ENCODE measurements around the gene SYNDIG1.
A peak's percentile ranks its signal among the peaks of the same experiment; 100 is the strongest.

Gene SYNDIG1

GRCh38 chr20:24460712-24461111 lies 8.7 kb upstream of the SYNDIG1 start:
- peaks cover 0 to 16% of the 10 kb centered on the region in 2 donors for H3K27me3 ChIP-seq (ENCODE audit: control insufficient read depth in 1 of 2, insufficient read depth in 2 of 2, low read length in 2 of 2)
- H3K27ac ChIP-seq (ENCODE audit: low read depth, low read length) = no peak overlapping the region
- H3K9ac ChIP-seq (ENCODE audit: low read length) = no peak overlapping the region
- H3K4me3 ChIP-seq (ENCODE audit: low read depth in 1 of 2, low read length in 2 of 2) = no peak overlapping the region
- no peaks in the 10 kb centered on the region for H3K9me3 ChIP-seq (ENCODE audit: low read length)
- H3K36me3 ChIP-seq (ENCODE audit: insufficient read depth, low read length) = no peaks in the 10 kb centered on the region
- peaks cover 8% of the 10 kb centered on the region for H3K4me1 ChIP-seq (ENCODE audit: insufficient read depth, low read length)

- H3K27ac ChIP-seq (ENCODE audit: low read depth, low read length) = no peak overlapping the region
- H3K4me1 ChIP-seq (ENCODE audit: insufficient read depth, low read length) = peaks cover 13% of the 10 kb centered on the region
- no peak overlapping the region for H3K9ac ChIP-seq (ENCODE audit: low read length)
- no peaks in the 10 kb centered on the region for H3K36me3 ChIP-seq (ENCODE audit: insufficient read depth, low read length)
- H3K4me3 ChIP-seq (ENCODE audit: low read depth in 1 of 2, low read length in 2 of 2) = no peak overlapping the region
- H3K27me3 ChIP-seq (ENCODE audit: control insufficient read depth in 1 of 2, insufficient read depth in 2 of 2, low read length in 2 of 2) = peaks cover 0 to 8% of the 10 kb centered on the region in 2 donors
- H3K9me3 ChIP-seq (ENCODE audit: low read length) = no peaks in the 10 kb centered on the region
These were observed 7.6 kb upstream of the SYNDIG1 start for GRCh38 chr20:24461848-24462247.

GRCh38 chr20:24462460-24463010 lies 6.9 kb upstream of the SYNDIG1 start:
- peaks cover 0 to 7% of the 10 kb centered on the region in 2 donors for H3K27me3 ChIP-seq (ENCODE audit: control insufficient read depth in 1 of 2, insufficient read depth in 2 of 2, low read length in 2 of 2)
- no peaks in the 10 kb centered on the region for H3K9me3 ChIP-seq (ENCODE audit: low read length)
- H3K4me1 ChIP-seq (ENCODE audit: insufficient read depth, low read length) = peaks cover 13% of the 10 kb centered on the region
- no peak overlapping the region for H3K4me3 ChIP-seq (ENCODE audit: low read depth in 1 of 2, low read length in 2 of 2)
- no peaks in the 10 kb centered on the region for H3K36me3 ChIP-seq (ENCODE audit: insufficient read depth, low read length)
- H3K27ac ChIP-seq (ENCODE audit: low read depth, low read length) = no peak overlapping the region
- H3K9ac ChIP-seq (ENCODE audit: low read length) = no peak overlapping the region

- H3K4me3 ChIP-seq (ENCODE audit: low read depth in 1 of 2, low read length in 2 of 2) = no peak overlapping the region
- H3K4me1 ChIP-seq (ENCODE audit: insufficient read depth, low read length) = peaks cover 17% of the 10 kb centered on the region
- peaks cover 4 to 11% of the 10 kb centered on the region in 2 donors for H3K27me3 ChIP-seq (ENCODE audit: control insufficient read depth in 1 of 2, insufficient read depth in 2 of 2, low read length in 2 of 2)
These were observed 4.3 kb upstream of the SYNDIG1 start for GRCh38 chr20:24465159-24465558.

GRCh38 chr20:24465730-24466129 lies 3.7 kb upstream of the SYNDIG1 start:
- H3K4me3 ChIP-seq (ENCODE audit: low read depth in 1 of 2, low read length in 2 of 2) = no peak overlapping the region
- peaks cover 8 to 16% of the 10 kb centered on the region in 2 donors for H3K27me3 ChIP-seq (ENCODE audit: control insufficient read depth in 1 of 2, insufficient read depth in 2 of 2, low read length in 2 of 2)
- no peak overlapping the region for H3K27ac ChIP-seq (ENCODE audit: low read depth, low read length)
- H3K36me3 ChIP-seq (ENCODE audit: insufficient read depth, low read length) = no peaks in the 10 kb centered on the region
- peaks cover 22% of the 10 kb centered on the region for H3K4me1 ChIP-seq (ENCODE audit: insufficient read depth, low read length)
- no peak overlapping the region for H3K9ac ChIP-seq (ENCODE audit: low read length)
- no peaks in the 10 kb centered on the region for H3K9me3 ChIP-seq (ENCODE audit: low read length)

More at GRCh38 chr20:24465159-24465558, 4.3 kb upstream of the SYNDIG1 start:
- Histone ChIP-seq H3K9ac (ENCODE audit: low read length) (no peak overlapping the region), H3K36me3 (ENCODE audit: insufficient read depth, low read length) (no peaks in the 10 kb centered on the region), H3K9me3 (ENCODE audit: low read length) (no peaks in the 10 kb centered on the region), H3K27ac (ENCODE audit: low read depth, low read length) (no peak overlapping the region)

- Histone ChIP-seq H3K27ac (ENCODE audit: low read depth, low read length) (no peak overlapping the region), H3K9ac (ENCODE audit: low read length) (no peak overlapping the region), H3K27me3 (ENCODE audit: control insufficient read depth in 1 of 2, insufficient read depth in 2 of 2, low read length in 2 of 2) (peaks cover 33 to 45% of the 10 kb centered on the region in 2 donors), H3K9me3 (ENCODE audit: low read length) (no peaks in the 10 kb centered on the region), H3K4me3 (ENCODE audit: low read depth in 1 of 2, low read length in 2 of 2) (peak overlapping the region in 1 of 2 donors; percentile 45), H3K4me1 (ENCODE audit: insufficient read depth, low read length) (peaks cover 28% of the 10 kb centered on the region), H3K36me3 (ENCODE audit: insufficient read depth, low read length) (no peaks in the 10 kb centered on the region)
These were observed 871 bp upstream of the SYNDIG1 start for GRCh38 chr20:24468401-24469115.

GRCh38 chr20:24469894-24470745 lies 691 bp downstream of the SYNDIG1 start:
- Histone ChIP-seq H3K27ac (ENCODE audit: low read depth, low read length) (no peak overlapping the region), H3K9ac (ENCODE audit: low read length) (no peak overlapping the region), H3K9me3 (ENCODE audit: low read length) (no peaks in the 10 kb centered on the region), H3K4me3 (ENCODE audit: low read depth in 1 of 2, low read length in 2 of 2) (peak overlapping the region; percentile 11 to 51), H3K36me3 (ENCODE audit: insufficient read depth, low read length) (no peaks in the 10 kb centered on the region), H3K27me3 (ENCODE audit: control insufficient read depth in 1 of 2, insufficient read depth in 2 of 2, low read length in 2 of 2) (peaks cover 38 to 58% of the 10 kb centered on the region in 2 donors), H3K4me1 (ENCODE audit: insufficient read depth, low read length) (peaks cover 25% of the 10 kb centered on the region)

GRCh38 chr20:24470746-24471582 lies 1.5 kb downstream of the SYNDIG1 start:
- Histone ChIP-seq H3K4me3 (ENCODE audit: low read depth in 1 of 2, low read length in 2 of 2) (peak overlapping the region in 1 of 2 donors; percentile 51), H3K9ac (ENCODE audit: low read length) (no peak overlapping the region), H3K36me3 (ENCODE audit: insufficient read depth, low read length) (no peaks in the 10 kb centered on the region), H3K27ac (ENCODE audit: low read depth, low read length) (no peak overlapping the region), H3K9me3 (ENCODE audit: low read length) (no peaks in the 10 kb centered on the region), H3K27me3 (ENCODE audit: control insufficient read depth in 1 of 2, insufficient read depth in 2 of 2, low read length in 2 of 2) (peaks cover 42 to 58% of the 10 kb centered on the region in 2 donors), H3K4me1 (ENCODE audit: insufficient read depth, low read length) (peaks cover 18% of the 10 kb centered on the region)

- Histone ChIP-seq H3K27me3 (ENCODE audit: control insufficient read depth in 1 of 2, insufficient read depth in 2 of 2, low read length in 2 of 2) (peaks cover 38 to 58% of the 10 kb centered on the region in 2 donors), H3K4me3 (ENCODE audit: low read depth in 1 of 2, low read length in 2 of 2) (no peak overlapping the region), H3K36me3 (ENCODE audit: insufficient read depth, low read length) (no peaks in the 10 kb centered on the region), H3K9ac (ENCODE audit: low read length) (no peak overlapping the region), H3K9me3 (ENCODE audit: low read length) (no peaks in the 10 kb centered on the region), H3K27ac (ENCODE audit: low read depth, low read length) (no peak overlapping the region), H3K4me1 (ENCODE audit: insufficient read depth, low read length) (peaks cover 15% of the 10 kb centered on the region)
These were observed 3.0 kb downstream of the SYNDIG1 start for GRCh38 chr20:24472426-24472825.

- Histone ChIP-seq H3K27me3 (ENCODE audit: control insufficient read depth in 1 of 2, insufficient read depth in 2 of 2, low read length in 2 of 2) (peaks cover 38 to 55% of the 10 kb centered on the region in 2 donors), H3K9ac (ENCODE audit: low read length) (no peak overlapping the region), H3K4me1 (ENCODE audit: insufficient read depth, low read length) (peaks cover 15% of the 10 kb centered on the region), H3K4me3 (ENCODE audit: low read depth in 1 of 2, low read length in 2 of 2) (no peak overlapping the region), H3K36me3 (ENCODE audit: insufficient read depth, low read length) (no peaks in the 10 kb centered on the region), H3K9me3 (ENCODE audit: low read length) (no peaks in the 10 kb centered on the region), H3K27ac (ENCODE audit: low read depth, low read length) (no peak overlapping the region)
These were observed 4.2 kb downstream of the SYNDIG1 start for GRCh38 chr20:24473435-24474223.
